Vagina (tissue), 2 donors: ENCODE data around the gene ODAM. TPM values are rescaled to one million over a fixed set of nuclear protein-coding genes. Genes with fewer than 3 reads are reported as not detected.
"Not testable (repeated sequence)": the region's sequence is repeated elsewhere in the genome, so short reads cannot be mapped to it uniquely, and the experiment has no call there.

Source experiments
- DNase-seq, 2 donors: peaks; one replicate each; pipeline ENCODE4 v3.0.0-alpha.2; 2017; ENCODE audit errors: extremely low spot score in 2 of 2
- H3K27ac ChIP-seq: fragments of 200-600 bp; sonication (generic); one replicate; pipeline ENCODE4 v1.5.1; 2019
- H3K27me3 ChIP-seq: fragments of 200-600 bp; sonication (generic); one replicate; pipeline ENCODE4 v1.5.1; 2019
- H3K36me3 ChIP-seq, 2 donors: fragments of 200-600 bp; sonication (generic); one replicate each; pipeline ENCODE4 v1.5.1; 2017 to 2019
- H3K4me1 ChIP-seq: fragments of 200-600 bp; sonication (generic); one replicate; pipeline ENCODE4 v1.5.1; 2019
- H3K4me3 ChIP-seq, 2 donors: fragments of 200-600 bp; sonication (generic); 1 replicate in 1 of 2; 2 replicates in 1 of 2; pipeline ENCODE4 v1.5.1; 2016 to 2019
- H3K9me3 ChIP-seq: fragments of 200-600 bp; sonication (generic); one replicate; pipeline ENCODE4 v1.5.1; 2019
- POLR2A ChIP-seq, 2 donors: fragments of 450-650 bp; IDR thresholded peaks; one replicate each; pipeline ENCODE4 v1.6.1; 2017; ENCODE audit warnings: antibody characterized with exemption in 2 of 2, mild to moderate bottlenecking in 2 of 2, moderate library complexity in 2 of 2
- POLR2AphosphoS5 ChIP-seq, 2 donors: sonication (generic); formaldehyde crosslinking; IDR thresholded peaks; one replicate each; pipeline ENCODE4 v1.9.0; 2017; ENCODE audit warnings: antibody characterized with exemption in 2 of 2, mild to moderate bottlenecking in 2 of 2, low read depth in 1 of 2; ENCODE audit not compliant: insufficient read depth in 1 of 2
- intact Hi-C: fragments of 100-400 bp; cut with DNase I; formaldehyde crosslinking; loops from one replicate; pipeline ENCODE4 v1.15.1; 2023
- total RNA-seq: library from RNA; depleted of rRNA; stranded (reverse); fragments of >200 nt; gene quantifications from one replicate; pipeline ENCODE4 v1.2.3, GENCODE V29; 2016
- TF ChIP-seq, protein P1 (sequence below), 3 experiments: fragments of 450-650 bp in 2 of 3; fragments of 200-600 bp in 1 of 3; sonication (generic) in 1 of 3; IDR thresholded peaks; one replicate each; pipeline ENCODE4 v1.5.1; 2017 to 2019; ENCODE audit warnings: antibody characterized with exemption in 3 of 3, mild to moderate bottlenecking in 2 of 3, moderate library complexity in 2 of 3

Gene ODAM
- total RNA-seq, 1 donor from 2014 or later: not detected

GRCh38 chr4:70225824-70226223 lies 30.3 kb downstream of the ODAM start, which contains the start of gene FDCSP:
Gene FDCSP (plus strand): TSS chr4:70226124. CDS start chr4:70231195, 5,071 bp downstream.
- no peaks in the 10 kb centered on the region for H3K9me3 ChIP-seq
- no peak within 1 kb of the TSS for H3K27ac ChIP-seq
- intact Hi-C loops: no loop called here
- H3K27me3 ChIP-seq: no peaks in the 10 kb centered on the region
- no peaks in the 10 kb centered on the region for H3K4me1 ChIP-seq
- DNase-seq: no peak
- no peaks in the 10 kb centered on the region for H3K36me3 ChIP-seq
- no peak within 1 kb of the TSS for H3K4me3 ChIP-seq
- TF ChIP-seq POLR2A (IDR thresholded peaks at IDR 0.05) (no peak), POLR2AphosphoS5 (IDR thresholded peaks at IDR 0.05; ENCODE audit: insufficient read depth in 1 of 2, low read depth in 1 of 2) (no peak)
- TF ChIP-seq, protein P1, sequence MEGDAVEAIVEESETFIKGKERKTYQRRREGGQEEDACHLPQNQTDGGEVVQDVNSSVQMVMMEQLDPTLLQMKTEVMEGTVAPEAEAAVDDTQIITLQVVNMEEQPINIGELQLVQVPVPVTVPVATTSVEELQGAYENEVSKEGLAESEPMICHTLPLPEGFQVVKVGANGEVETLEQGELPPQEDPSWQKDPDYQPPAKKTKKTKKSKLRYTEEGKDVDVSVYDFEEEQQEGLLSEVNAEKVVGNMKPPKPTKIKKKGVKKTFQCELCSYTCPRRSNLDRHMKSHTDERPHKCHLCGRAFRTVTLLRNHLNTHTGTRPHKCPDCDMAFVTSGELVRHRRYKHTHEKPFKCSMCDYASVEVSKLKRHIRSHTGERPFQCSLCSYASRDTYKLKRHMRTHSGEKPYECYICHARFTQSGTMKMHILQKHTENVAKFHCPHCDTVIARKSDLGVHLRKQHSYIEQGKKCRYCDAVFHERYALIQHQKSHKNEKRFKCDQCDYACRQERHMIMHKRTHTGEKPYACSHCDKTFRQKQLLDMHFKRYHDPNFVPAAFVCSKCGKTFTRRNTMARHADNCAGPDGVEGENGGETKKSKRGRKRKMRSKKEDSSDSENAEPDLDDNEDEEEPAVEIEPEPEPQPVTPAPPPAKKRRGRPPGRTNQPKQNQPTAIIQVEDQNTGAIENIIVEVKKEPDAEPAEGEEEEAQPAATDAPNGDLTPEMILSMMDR (IDR thresholded peaks at IDR 0.05): no peak

- no peak for TF ChIP-seq POLR2AphosphoS5 (IDR thresholded peaks at IDR 0.05; ENCODE audit: insufficient read depth in 1 of 2, low read depth in 1 of 2)
- TF ChIP-seq, protein P1 (IDR thresholded peaks at IDR 0.05): no peak
- no peak for TF ChIP-seq POLR2A (IDR thresholded peaks at IDR 0.05)
- Histone ChIP-seq H3K4me1 (no peaks in the 10 kb centered on the region), H3K9me3 (no peaks in the 10 kb centered on the region), H3K36me3 (no peaks in the 10 kb centered on the region), H3K27ac (no peak overlapping the region), H3K4me3 (no peak overlapping the region), H3K27me3 (no peaks in the 10 kb centered on the region)
- no peak for DNase-seq
- intact Hi-C loops: no loop called here
These were observed 40.6 kb downstream of the ODAM start for GRCh38 chr4:70236125-70236524.

DNA sequence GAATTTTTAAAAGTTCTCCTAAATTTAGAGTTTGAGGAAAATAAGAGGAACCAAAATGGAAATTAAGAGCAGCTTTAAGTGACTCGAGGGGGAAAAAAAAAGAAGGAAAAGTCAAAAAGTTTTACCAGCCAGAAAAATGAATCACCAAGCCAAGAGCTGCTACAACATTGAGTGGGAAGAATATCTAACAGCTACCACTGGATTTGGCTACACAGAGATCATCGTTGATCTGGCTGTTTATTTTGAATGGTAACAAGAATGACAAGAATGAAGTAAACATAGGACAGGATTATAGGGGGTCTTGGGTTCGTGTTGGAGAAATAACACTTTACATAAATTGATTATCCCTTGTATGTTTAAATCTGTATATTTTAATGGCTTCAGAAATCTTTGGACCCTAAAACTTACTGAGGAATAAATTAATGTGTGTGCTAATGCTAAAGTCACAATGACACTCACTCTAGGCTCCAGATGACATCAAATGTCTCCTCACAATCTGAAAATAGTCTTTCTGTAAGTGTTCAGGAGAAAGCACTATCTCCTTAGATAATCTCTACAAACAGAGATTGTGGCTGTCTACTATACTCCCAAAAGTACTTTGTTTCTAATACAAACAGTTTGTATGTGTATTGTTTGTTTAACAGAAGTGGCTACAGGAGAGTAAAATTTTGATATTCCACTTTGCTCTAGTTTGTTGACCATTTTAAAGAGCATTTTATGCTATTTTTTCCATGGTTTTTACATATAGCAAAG lies 43.8 kb downstream of the ODAM start:
- Histone ChIP-seq H3K4me1 (no peaks in the 10 kb centered on the region), H3K27ac (no peak overlapping the region), H3K36me3 (no peaks in the 10 kb centered on the region), H3K27me3 (no peaks in the 10 kb centered on the region), H3K9me3 (no peaks in the 10 kb centered on the region), H3K4me3 (no peak overlapping the region)
- no peak for TF ChIP-seq POLR2AphosphoS5 (IDR thresholded peaks at IDR 0.05; ENCODE audit: insufficient read depth in 1 of 2, low read depth in 1 of 2)
- TF ChIP-seq, protein P1 (IDR thresholded peaks at IDR 0.05): no peak
- no peak for TF ChIP-seq POLR2A (IDR thresholded peaks at IDR 0.05)
- no peak for DNase-seq
- intact Hi-C loops: no loop called here

GRCh38 chr4:70239884-70240591 lies 44.5 kb downstream of the ODAM start:
- H3K4me1 ChIP-seq: no peaks in the 10 kb centered on the region
- intact Hi-C loops: no loop called here
- H3K4me3 ChIP-seq: no peak overlapping the region
- no peak overlapping the region for H3K27ac ChIP-seq
- H3K36me3 ChIP-seq: no peaks in the 10 kb centered on the region
- DNase-seq: no peak
- TF ChIP-seq POLR2AphosphoS5 (IDR thresholded peaks at IDR 0.05; ENCODE audit: insufficient read depth in 1 of 2, low read depth in 1 of 2) (no peak), POLR2A (IDR thresholded peaks at IDR 0.05) (no peak)
- TF ChIP-seq, protein P1 (IDR thresholded peaks at IDR 0.05): no peak
- no peaks in the 10 kb centered on the region for H3K9me3 ChIP-seq
- H3K27me3 ChIP-seq: no peaks in the 10 kb centered on the region

- H3K36me3 ChIP-seq, DNase-seq, H3K4me1 ChIP-seq, H3K4me3 ChIP-seq, H3K27ac ChIP-seq, H3K27me3 ChIP-seq, intact Hi-C loops, H3K9me3 ChIP-seq: not testable (repeated sequence)
These were observed 46.8 kb downstream of the ODAM start, which contains the start of gene CSN3 for GRCh38 chr4:70242297-70242696. Gene CSN3 (plus strand): TSS chr4:70242597. CDS start chr4:70244820, 2,223 bp downstream.
